HG02885 (cell line): ENCODE data around the gene CSTF3.
"Not testable (repeated sequence)": the region's sequence is repeated elsewhere in the genome, so short reads cannot be mapped to it uniquely, and the experiment has no call there.

Source experiments
- ATAC-seq: cut with Tn5 transposase; IDR thresholded peaks from one replicate; pipeline ENCODE4 v1.9.1; 2021; ENCODE audit warnings: mild to moderate bottlenecking; ENCODE audit not compliant: unreplicated experiment, poor library complexity

The CSTF3 gene

GRCh38 chr11:33161120-33162005 is at the start of gene CSTF3:
TSS of gene CSTF3 (minus strand) at chr11:33161480. CDS start at chr11:33161325, 155 bp downstream.
- peak; percentile 94 for ATAC-seq

- no peak for ATAC-seq
Measured at GRCh38 chr11:33208150-33208549, 46.9 kb upstream of the CSTF3 start.

- ATAC-seq, result no peak
Measured at GRCh38 chr11:33207408-33207985, 46.2 kb upstream of the CSTF3 start.

- no peak for ATAC-seq
Measured at GRCh38 chr11:33197915-33198727, 36.8 kb upstream of the CSTF3 start.

- ATAC-seq, result no peak
Measured at GRCh38 chr11:33195462-33196173, 34.3 kb upstream of the CSTF3 start.

GRCh38 chr11:33194455-33194854 is 33.2 kb upstream of the CSTF3 start:
- ATAC-seq, result no peak

- no peak for ATAC-seq
Measured at GRCh38 chr11:33191467-33191866, 30.2 kb upstream of the CSTF3 start.

- no peak for ATAC-seq
Measured at GRCh38 chr11:33187998-33188722, 26.9 kb upstream of the CSTF3 start.

- no peak for ATAC-seq
Measured at GRCh38 chr11:33185756-33186155, 24.5 kb upstream of the CSTF3 start.

GRCh38 chr11:33182246-33182878 is 21.1 kb upstream of the CSTF3 start:
- no peak for ATAC-seq

- ATAC-seq, result no peak
Measured at GRCh38 chr11:33179348-33179803, 18.1 kb upstream of the CSTF3 start.

- ATAC-seq, result no peak
Measured at GRCh38 chr11:33178443-33179180, 17.3 kb upstream of the CSTF3 start.

- no peak for ATAC-seq
Measured at GRCh38 chr11:33177676-33178336, 16.5 kb upstream of the CSTF3 start.

- ATAC-seq, result not testable (repeated sequence)
Measured at GRCh38 chr11:33176760-33177159, 15.5 kb upstream of the CSTF3 start.

- ATAC-seq, result no peak
Measured at GRCh38 chr11:33172996-33173395, 11.7 kb upstream of the CSTF3 start.

GRCh38 chr11:33172345-33172744 is 11.1 kb upstream of the CSTF3 start:
- ATAC-seq, result no peak

- ATAC-seq, result no peak
Measured at GRCh38 chr11:33171251-33171650, 10.0 kb upstream of the CSTF3 start.

GRCh38 chr11:33168709-33169200 is 7.5 kb upstream of the CSTF3 start:
- no peak for ATAC-seq
